ENCODE measurements around the gene MST1R.

MST1R gene

GRCh38 chr3:49844464-49845183 is 59.0 kb downstream of the MST1R start:
- peaks cover 16% of the 10 kb centered on the region for H3K36me3 Mint-ChIP-seq (ENCODE audit: low read depth)
- no peaks in the 10 kb centered on the region for H3K9me3 Mint-ChIP-seq
- H3K4me1 Mint-ChIP-seq (ENCODE audit: low read depth) = no peaks in the 10 kb centered on the region
- H3K27ac Mint-ChIP-seq = no peak overlapping the region
- H3K27me3 Mint-ChIP-seq = no peaks in the 10 kb centered on the region
- H3K4me3 Mint-ChIP-seq = no peak overlapping the region

GRCh38 chr3:49842843-49843517 is 60.7 kb downstream of the MST1R start:
- Mint-ChIP-seq H3K4me1 (ENCODE audit: low read depth) (no peaks in the 10 kb centered on the region), H3K4me3 (no peak overlapping the region), H3K36me3 (ENCODE audit: low read depth) (peaks cover 18% of the 10 kb centered on the region), H3K9me3 (no peaks in the 10 kb centered on the region), H3K27ac (no peak overlapping the region), H3K27me3 (no peaks in the 10 kb centered on the region)

- Mint-ChIP-seq H3K27me3 (no peaks in the 10 kb centered on the region), H3K36me3 (ENCODE audit: low read depth) (peaks cover 19% of the 10 kb centered on the region), H3K4me1 (ENCODE audit: low read depth) (no peaks in the 10 kb centered on the region), H3K27ac (no peak overlapping the region), H3K4me3 (no peak overlapping the region), H3K9me3 (no peaks in the 10 kb centered on the region)
Observed at GRCh38 chr3:49841806-49842205, 61.9 kb downstream of the MST1R start.

GRCh38 chr3:49841126-49841696 is 62.5 kb downstream of the MST1R start:
- Mint-ChIP-seq H3K4me3 (no peak overlapping the region), H3K27me3 (no peaks in the 10 kb centered on the region), H3K9me3 (no peaks in the 10 kb centered on the region), H3K36me3 (ENCODE audit: low read depth) (peaks cover 16% of the 10 kb centered on the region), H3K27ac (no peak overlapping the region), H3K4me1 (ENCODE audit: low read depth) (no peaks in the 10 kb centered on the region)

- no peaks in the 10 kb centered on the region for H3K4me1 Mint-ChIP-seq (ENCODE audit: low read depth)
- no peak overlapping the region for H3K4me3 Mint-ChIP-seq
- H3K27ac Mint-ChIP-seq = no peak overlapping the region
- H3K36me3 Mint-ChIP-seq (ENCODE audit: low read depth) = peaks cover 17% of the 10 kb centered on the region
- no peaks in the 10 kb centered on the region for H3K27me3 Mint-ChIP-seq
- no peaks in the 10 kb centered on the region for H3K9me3 Mint-ChIP-seq
Observed at GRCh38 chr3:49840388-49840787, 63.3 kb downstream of the MST1R start.

- no peak overlapping the region for H3K4me3 Mint-ChIP-seq
- H3K4me1 Mint-ChIP-seq (ENCODE audit: low read depth) = no peaks in the 10 kb centered on the region
- H3K9me3 Mint-ChIP-seq = no peaks in the 10 kb centered on the region
- H3K27me3 Mint-ChIP-seq = no peaks in the 10 kb centered on the region
- H3K27ac Mint-ChIP-seq = no peak overlapping the region
- peaks cover 25% of the 10 kb centered on the region for H3K36me3 Mint-ChIP-seq (ENCODE audit: low read depth)
Observed at GRCh38 chr3:49839193-49839809, 64.4 kb downstream of the MST1R start.
